Mesenchymal stem cell (in vitro differentiated cells and primary cell): Measurements from ENCODE around the gene EID1.

Experiments used
- DNase-seq: peaks from one replicate; pipeline ENCODE4 v3.0.0-alpha.2; 2013
- H2AFZ ChIP-seq: one replicate; pipeline ENCODE4 v1.6.1; 2013; ENCODE audit warnings: low read depth, mild to moderate bottlenecking, control low read depth, inconsistent platforms, low read length, moderate library complexity
- H2AK5ac ChIP-seq: 2 replicates; pipeline ENCODE4 v1.6.1; 2013; ENCODE audit warnings: low read length, moderate library complexity, mild to moderate bottlenecking, inconsistent platforms; ENCODE audit not compliant: severe bottlenecking
- H2BK120ac ChIP-seq: one replicate; pipeline ENCODE4 v1.6.1; 2013; ENCODE audit warnings: low read depth, mild to moderate bottlenecking, inconsistent platforms, low read length, moderate library complexity
- H2BK12ac ChIP-seq, 2 experiments: one replicate each; pipeline ENCODE4 v1.6.1; 2013; ENCODE audit warnings: inconsistent platforms in 2 of 2, low read length in 2 of 2, mild to moderate bottlenecking in 2 of 2, moderate library complexity in 2 of 2, control low read depth in 1 of 2
- H2BK15ac ChIP-seq: one replicate; pipeline ENCODE4 v1.6.1; 2013; ENCODE audit warnings: mild to moderate bottlenecking, low read depth, inconsistent platforms; ENCODE audit not compliant: poor library complexity, severe bottlenecking
- H2BK5ac ChIP-seq: 2 replicates; pipeline ENCODE4 v1.6.1; 2013; ENCODE audit warnings: low read depth, mild to moderate bottlenecking, low read length, control low read depth, inconsistent platforms; ENCODE audit not compliant: poor library complexity, severe bottlenecking
- H3K14ac ChIP-seq, 2 experiments: one replicate each; pipeline ENCODE4 v1.6.1; 2013; ENCODE audit warnings: inconsistent platforms in 2 of 2, low read length in 2 of 2, control low read depth in 1 of 2, mild to moderate bottlenecking in 1 of 2, moderate library complexity in 1 of 2
- H3K18ac ChIP-seq, 2 experiments: one replicate each; pipeline ENCODE4 v1.6.1; 2013; ENCODE audit warnings: inconsistent platforms in 2 of 2, low read length in 2 of 2, control low read depth in 1 of 2, low read depth in 1 of 2, mild to moderate bottlenecking in 1 of 2
- H3K23ac ChIP-seq, 2 experiments: one replicate each; pipeline ENCODE4 v1.6.1; 2013; ENCODE audit warnings: inconsistent platforms in 2 of 2, low read length in 2 of 2, mild to moderate bottlenecking in 2 of 2, moderate library complexity in 2 of 2, control low read depth in 1 of 2
- H3K27ac ChIP-seq: 2 replicates; pipeline ENCODE4 v1.5.1; 2013; ENCODE audit warnings: mild to moderate bottlenecking, moderate library complexity, low read length, control low read depth, inconsistent platforms; ENCODE audit not compliant: poor library complexity, severe bottlenecking
- H3K27me3 ChIP-seq, 2 experiments: 2 replicates each; pipeline versions ENCODE4 v1.6.1 to v1.7.0; 2013; ENCODE audit warnings: low read length in 2 of 2, mild to moderate bottlenecking in 2 of 2, moderate library complexity in 2 of 2, control low read depth in 1 of 2, inconsistent platforms in 1 of 2; ENCODE audit not compliant: control insufficient read depth in 1 of 2, insufficient read depth in 1 of 2
- H3K36me3 ChIP-seq, 2 experiments: 2 replicates each; pipeline versions ENCODE4 v1.6.1 to v1.7.0; 2013; ENCODE audit warnings: low read length in 2 of 2, control low read depth in 1 of 2, inconsistent platforms in 1 of 2, low read depth in 1 of 2, mild to moderate bottlenecking in 1 of 2; ENCODE audit not compliant: insufficient read depth in 2 of 2, control insufficient read depth in 1 of 2
- H3K4ac ChIP-seq, 2 experiments: one replicate each; pipeline ENCODE4 v1.6.1; 2013; ENCODE audit warnings: inconsistent platforms in 2 of 2, low read length in 2 of 2, mild to moderate bottlenecking in 2 of 2, moderate library complexity in 2 of 2, control low read depth in 1 of 2, low read depth in 1 of 2
- H3K4me1 ChIP-seq: 2 replicates; pipeline ENCODE4 v1.6.1; 2013; ENCODE audit warnings: low read depth, low read length, control low read depth; ENCODE audit not compliant: control insufficient read depth, insufficient read depth
- H3K4me2 ChIP-seq: 2 replicates; pipeline ENCODE4 v1.6.1; 2013; ENCODE audit warnings: low read length, mild to moderate bottlenecking, inconsistent platforms; ENCODE audit not compliant: poor library complexity, severe bottlenecking
- H3K4me3 ChIP-seq, 2 experiments: 2 replicates each; pipeline versions ENCODE4 v1.5.1 to v1.7.0; 2013; ENCODE audit warnings: low read length in 2 of 2, mild to moderate bottlenecking in 2 of 2, control low read depth in 1 of 2, low read depth in 1 of 2; ENCODE audit not compliant: insufficient read depth in 1 of 2
- H3K79me1 ChIP-seq: replicated peaks from 2 replicates; pipeline ENCODE4 v1.6.1; 2013; ENCODE audit warnings: mild to moderate bottlenecking, control low read depth, low read length, inconsistent platforms; ENCODE audit not compliant: poor library complexity, severe bottlenecking
- H3K9ac ChIP-seq: 2 replicates; pipeline ENCODE4 v1.7.0; 2013; ENCODE audit warnings: mild to moderate bottlenecking, low read length, moderate library complexity
- H3K9me3 ChIP-seq: 2 replicates; pipeline ENCODE4 v1.7.0; 2013; ENCODE audit warnings: mild to moderate bottlenecking, low read length; ENCODE audit not compliant: control insufficient read depth
- H4K8ac ChIP-seq: one replicate; pipeline ENCODE4 v1.6.1; 2013; ENCODE audit warnings: inconsistent platforms, mild to moderate bottlenecking, low read length, moderate library complexity
- H4K91ac ChIP-seq: one replicate; pipeline ENCODE4 v1.6.1; 2013; ENCODE audit warnings: mild to moderate bottlenecking, low read length, inconsistent platforms
- WGBS: methylation state at CpG from one replicate; pipeline ENCODE4 v1.1.7; 2013; ENCODE audit warnings: mixed read lengths; 5-methylcytosine and 5-hydroxymethylcytosine counted together

Gene EID1

GRCh38 chr15:48875241-48875960 lies 2.5 kb upstream of the EID1 start:
- 97% methylated on average over 2 of the region's 2 CpGs for WGBS
- Histone ChIP-seq H3K27ac (no peak overlapping the region), H4K8ac (no peak overlapping the region), H3K4me2 (no peak overlapping the region), H3K4me3 (no peak overlapping the region), H3K36me3 (peaks cover 0 to 9% of the 10 kb centered on the region in 2 experiments), H3K14ac (no peak overlapping the region), H3K4me1 (no peaks in the 10 kb centered on the region), H3K18ac (no peak overlapping the region), H2BK120ac (no peak overlapping the region), H4K91ac (no peak overlapping the region), H3K79me1 (peaks cover 3% of the 10 kb centered on the region), H3K27me3 (no peaks in the 10 kb centered on the region), H3K4ac (no peak overlapping the region), H3K9ac (no peak overlapping the region), H2AFZ (no peak overlapping the region), H2BK5ac (no peak overlapping the region), H2BK12ac (no peak overlapping the region), H3K9me3 (no peaks in the 10 kb centered on the region), H2BK15ac (no peak overlapping the region), H2AK5ac (no peak overlapping the region), H3K23ac (no peak overlapping the region)
- no peak for DNase-seq

GRCh38 chr15:48876057-48876456 lies 1.9 kb upstream of the EID1 start:
- WGBS, result 89% methylated on average over 3 of the region's 3 CpGs
- no peak overlapping the region for H2AK5ac ChIP-seq
- DNase-seq, result no peak

GRCh38 chr15:48880070-48880634 lies 2.2 kb downstream of the EID1 start:
- H3K23ac ChIP-seq, result no peak overlapping the region
- peak overlapping the region in 1 of 2 experiments; percentile 89 for H3K4me3 ChIP-seq
- no peaks in the 10 kb centered on the region for H3K9me3 ChIP-seq
- H2AFZ ChIP-seq, result no peak overlapping the region
- no peak for DNase-seq
- peak overlapping the region; percentile 18 for H3K4me2 ChIP-seq
- peak overlapping the region; percentile 97 for H3K9ac ChIP-seq
- H2BK12ac ChIP-seq, result no peak overlapping the region
- no peak overlapping the region for H2BK15ac ChIP-seq
- H3K14ac ChIP-seq, result no peak overlapping the region
- peaks cover 4% of the 10 kb centered on the region for H3K79me1 ChIP-seq
- H2AK5ac ChIP-seq, result no peak overlapping the region
- H2BK120ac ChIP-seq, result no peak overlapping the region
- H3K18ac ChIP-seq, result no peak overlapping the region
- no CpG with 5 or more reads among the region's 3 CpGs for WGBS
- no peaks in the 10 kb centered on the region for H3K27me3 ChIP-seq
- H4K8ac ChIP-seq, result no peak overlapping the region
- no peak overlapping the region for H3K4ac ChIP-seq
- H3K27ac ChIP-seq, result no peak overlapping the region
- no peaks in the 10 kb centered on the region for H3K4me1 ChIP-seq
- no peak overlapping the region for H4K91ac ChIP-seq
- peaks cover 0 to 9% of the 10 kb centered on the region in 2 experiments for H3K36me3 ChIP-seq
- no peak overlapping the region for H2BK5ac ChIP-seq

More at GRCh38 chr15:48876057-48876456, 1.9 kb upstream of the EID1 start:
- Histone ChIP-seq H3K36me3 (peaks cover 0 to 9% of the 10 kb centered on the region in 2 experiments), H3K27ac (no peak overlapping the region), H3K4me1 (no peaks in the 10 kb centered on the region), H2AFZ (no peak overlapping the region), H3K14ac (no peak overlapping the region), H4K8ac (no peak overlapping the region), H3K4me2 (no peak overlapping the region), H2BK5ac (no peak overlapping the region), H2BK120ac (no peak overlapping the region), H3K27me3 (no peaks in the 10 kb centered on the region), H3K4ac (no peak overlapping the region), H2BK15ac (no peak overlapping the region), H3K9me3 (no peaks in the 10 kb centered on the region), H3K23ac (no peak overlapping the region), H3K9ac (no peak overlapping the region), H3K18ac (no peak overlapping the region), H4K91ac (no peak overlapping the region), H2BK12ac (no peak overlapping the region), H3K4me3 (no peak overlapping the region), H3K79me1 (peaks cover 4% of the 10 kb centered on the region)

GRCh38 chr15:48883699-48884098 lies 5.8 kb downstream of the EID1 start:
- H3K18ac ChIP-seq, result no peak overlapping the region
- no peak overlapping the region for H3K4me2 ChIP-seq
- no peak overlapping the region for H2AFZ ChIP-seq
- no peaks in the 10 kb centered on the region for H3K9me3 ChIP-seq
- H3K27me3 ChIP-seq, result no peaks in the 10 kb centered on the region
- H3K23ac ChIP-seq, result no peak overlapping the region
- peaks cover 4% of the 10 kb centered on the region for H3K79me1 ChIP-seq
- WGBS, result 67% methylated on average over 1 of the region's 2 CpGs
- no peak overlapping the region for H3K4me3 ChIP-seq
- no peak overlapping the region for H3K14ac ChIP-seq
- H2BK5ac ChIP-seq, result no peak overlapping the region
- no peak overlapping the region for H2BK15ac ChIP-seq
- H3K9ac ChIP-seq, result no peak overlapping the region
- H3K4me1 ChIP-seq, result no peaks in the 10 kb centered on the region
- H2BK12ac ChIP-seq, result no peak overlapping the region
- H4K8ac ChIP-seq, result no peak overlapping the region
- no peak overlapping the region for H3K27ac ChIP-seq
- no peak overlapping the region for H3K4ac ChIP-seq
- no peak for DNase-seq
- no peak overlapping the region for H2AK5ac ChIP-seq
- H3K36me3 ChIP-seq, result peaks cover 0 to 9% of the 10 kb centered on the region in 2 experiments
- no peak overlapping the region for H2BK120ac ChIP-seq
- no peak overlapping the region for H4K91ac ChIP-seq
